Measurements from ENCODE around the gene GANC. TPM values are rescaled to one million over a fixed set of nuclear protein-coding genes. Genes with fewer than 3 reads are reported as not detected.

The GANC gene
- total and polyA plus RNA-seq, 7 donors = 9.0 to 34.1 (median 19.9) TPM

DNA sequence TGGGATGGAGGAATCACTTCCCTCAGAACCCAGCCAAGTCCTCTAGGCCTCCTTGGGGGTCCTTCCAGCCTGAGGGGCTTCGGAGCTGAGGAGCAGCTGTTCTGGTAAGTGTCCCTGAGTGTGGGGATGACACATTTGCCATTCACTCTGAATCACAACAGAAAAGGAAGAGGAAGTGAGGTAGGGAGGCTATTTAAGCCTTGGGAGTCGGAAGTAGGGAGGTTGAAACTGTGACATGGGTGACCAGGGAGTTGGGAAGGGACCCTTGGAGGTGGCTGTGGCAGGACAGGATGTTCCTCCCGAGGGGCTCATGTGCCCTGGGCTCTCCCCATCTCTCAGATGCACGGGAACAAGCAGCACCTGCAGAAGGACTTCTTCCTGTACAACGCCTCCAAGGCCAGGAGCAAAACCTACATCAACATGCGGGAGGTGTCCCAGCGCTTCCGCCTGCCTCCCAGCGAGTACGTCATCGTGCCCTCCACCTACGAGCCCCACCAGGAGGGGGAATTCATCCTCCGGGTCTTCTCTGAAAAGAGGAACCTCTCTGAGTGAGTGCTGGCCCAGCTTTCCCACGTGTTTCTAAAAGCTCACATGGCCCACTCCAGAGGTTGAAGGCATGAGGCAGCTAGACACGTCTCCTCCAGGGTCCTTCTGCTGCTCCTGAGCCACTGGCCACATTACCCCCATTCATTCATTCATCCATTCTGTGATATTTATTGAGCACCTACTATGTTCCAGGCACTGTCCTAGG, 129.6 kb downstream of the GANC start:
- no peak for TF ChIP-seq EP300 (IDR thresholded peaks at IDR 0.05)
- TF ChIP-seq POLR2A (IDR thresholded peaks at IDR 0.05) = no peak
- TF ChIP-seq POLR2AphosphoS5 (IDR thresholded peaks at IDR 0.05) = no peak
- TF ChIP-seq CTCF (IDR thresholded peaks at IDR 0.05) = no peak
- Histone ChIP-seq H3K36me3 (peaks cover 0 to 20% (median 0%) of the 10 kb centered on the region in 4 donors), H3K4me1 (no peaks in the 10 kb centered on the region), H3K27ac (no peak overlapping the region), H3K27me3 (no peaks in the 10 kb centered on the region), H3K4me3 (no peak overlapping the region), H3K9me3 (no peaks in the 10 kb centered on the region)
- intact Hi-C loops (cut with DNase I) = no loop called here
- 86 to 94% methylated on average over 15 of the region's 15 CpGs for WGBS, 2 donors
- no peak for DNase-seq

DNA sequence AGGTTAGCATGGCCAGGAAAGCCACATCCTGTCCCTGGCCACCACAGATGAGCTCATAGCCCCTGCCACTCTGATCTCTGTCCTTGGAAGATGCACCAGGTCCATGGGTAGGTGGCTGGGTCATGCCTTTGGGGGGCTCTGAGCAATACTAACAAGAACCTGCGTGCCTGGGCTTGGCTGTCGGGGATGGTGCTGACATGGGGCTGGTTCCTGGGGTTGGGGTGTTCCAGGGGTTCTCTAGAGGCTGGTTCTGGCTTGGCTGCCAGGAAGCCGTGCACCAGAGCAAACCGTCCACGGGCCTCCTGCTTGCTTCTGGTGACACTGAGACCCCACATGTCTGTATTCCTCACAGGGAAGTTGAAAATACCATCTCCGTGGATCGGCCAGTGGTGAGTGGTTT, 130.4 kb downstream of the GANC start:
- WGBS, 2 donors = 95 to 97% methylated on average over 7 of the region's 7 CpGs
- intact Hi-C loops (cut with DNase I) = no loop called here
- peaks cover 0 to 20% (median 0%) of the 10 kb centered on the region in 4 donors for H3K36me3 ChIP-seq

DNA sequence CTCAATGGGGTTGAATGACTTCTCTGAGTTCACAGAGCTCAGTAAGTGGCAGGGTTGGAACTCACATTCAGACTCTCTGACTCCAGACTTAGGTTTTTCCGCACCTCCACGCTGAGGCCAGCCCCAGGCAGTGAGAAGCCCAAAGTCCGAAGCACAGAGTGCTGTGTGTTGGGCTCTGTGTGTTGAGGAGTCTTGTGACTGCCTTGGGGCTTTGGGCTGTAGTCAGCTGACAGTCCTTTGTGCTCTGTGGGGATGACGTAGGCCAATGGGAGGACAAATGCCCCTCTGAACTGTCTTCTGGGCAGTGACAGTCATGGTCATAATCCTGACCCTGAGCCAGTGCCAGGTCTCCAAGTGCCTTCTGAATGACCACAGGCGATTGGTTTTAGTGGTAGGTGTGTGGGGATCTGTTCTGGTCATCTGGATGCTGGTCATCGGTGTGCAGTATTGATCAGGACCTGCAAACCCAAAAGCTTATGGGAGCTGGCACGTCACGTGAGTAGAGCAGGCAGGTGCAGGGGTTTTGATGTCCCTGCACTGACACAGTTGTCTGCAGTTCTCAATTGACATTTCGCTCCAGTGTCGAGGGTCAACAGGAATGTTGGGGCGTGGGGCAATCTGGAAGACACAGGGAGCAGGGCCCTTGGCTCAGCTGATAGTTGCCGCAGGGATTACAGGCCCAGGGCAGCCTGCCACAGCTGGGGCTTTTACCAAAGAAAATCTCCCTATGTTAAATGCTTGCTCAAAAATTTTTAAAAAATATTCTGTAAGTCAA, 131.6 kb downstream of the GANC start:
- TF ChIP-seq POLR2A (IDR thresholded peaks at IDR 0.05) (no peak), CTCF (IDR thresholded peaks at IDR 0.05) (no peak), EP300 (IDR thresholded peaks at IDR 0.05) (no peak), POLR2AphosphoS5 (IDR thresholded peaks at IDR 0.05) (no peak)
- Histone ChIP-seq H3K27me3 (no peaks in the 10 kb centered on the region), H3K4me1 (no peaks in the 10 kb centered on the region), H3K36me3 (peaks cover 0 to 17% (median 0%) of the 10 kb centered on the region in 4 donors), H3K4me3 (no peak overlapping the region), H3K27ac (no peak overlapping the region), H3K9me3 (no peaks in the 10 kb centered on the region)
- no peak for DNase-seq
- intact Hi-C loops (cut with DNase I) = no loop called here
- 84 to 92% methylated on average over 12 of the region's 12 CpGs for WGBS, 2 donors

More for the DNA sequence above, 130.4 kb downstream of the GANC start:
- Histone ChIP-seq H3K9me3 (no peaks in the 10 kb centered on the region), H3K27me3 (no peaks in the 10 kb centered on the region), H3K27ac (no peak overlapping the region), H3K4me1 (no peaks in the 10 kb centered on the region), H3K4me3 (no peak overlapping the region)
- DNase-seq = no peak
- TF ChIP-seq EP300 (IDR thresholded peaks at IDR 0.05) = no peak
- no peak for TF ChIP-seq POLR2A (IDR thresholded peaks at IDR 0.05)
- no peak for TF ChIP-seq CTCF (IDR thresholded peaks at IDR 0.05)
- no peak for TF ChIP-seq POLR2AphosphoS5 (IDR thresholded peaks at IDR 0.05)

GRCh38 chr15:42405863-42406482, 133.0 kb downstream of the GANC start:
- peaks cover 0 to 26% (median 0%) of the 10 kb centered on the region in 4 donors for H3K36me3 ChIP-seq
- H3K27ac ChIP-seq = no peak overlapping the region
- no peak for DNase-seq
- H3K9me3 ChIP-seq = no peaks in the 10 kb centered on the region
- TF ChIP-seq POLR2A (IDR thresholded peaks at IDR 0.05) = no peak
- TF ChIP-seq EP300 (IDR thresholded peaks at IDR 0.05) = no peak
- no peak for TF ChIP-seq POLR2AphosphoS5 (IDR thresholded peaks at IDR 0.05)
- no peak for TF ChIP-seq CTCF (IDR thresholded peaks at IDR 0.05)
- no peaks in the 10 kb centered on the region for H3K27me3 ChIP-seq
- no peaks in the 10 kb centered on the region for H3K4me1 ChIP-seq
- H3K4me3 ChIP-seq = no peak overlapping the region
- WGBS, 2 donors = 81 to 85% methylated on average over 6 of the region's 6 CpGs
- intact Hi-C loops (cut with DNase I) = no loop called here

Other genes starting within 250 kb of the GANC start
- gene PLA2G4D, start 178.6 kb upstream of the GANC start, total RNA-seq = under 1 TPM in 1 of 4 donors, not detected in 3; 0.28 TPM
- under 1 TPM in 2 of 3 donors, not detected in 1; under 0.01 to 0.31 TPM for gene PLA2G4D, start 178.6 kb upstream of the GANC start, polyA plus RNA-seq
- gene PLA2G4F, start 116.6 kb upstream of the GANC start, total RNA-seq = under 1 TPM in 2 of 4 donors, not detected in 2; under 0.01 to 0.71 TPM
- gene PLA2G4F, start 116.6 kb upstream of the GANC start, polyA plus RNA-seq = 10 to 100 TPM in 2 of 3 donors, 1 to 10 TPM in 1; 7.2 to 28.8 (median 12.9) TPM
- gene VPS39, start 64.9 kb upstream of the GANC start, total RNA-seq = 100 to 1,000 TPM in 1 of 4 donors, 10 to 100 TPM in 3; 70.3 to 186 (median 78.6) TPM
- 10 to 100 TPM; 16.2 to 44.0 (median 22.0) TPM for gene VPS39, start 64.9 kb upstream of the GANC start, polyA plus RNA-seq
- 10 to 100 TPM; 32.7 to 45.3 (median 42.6) TPM for gene TMEM87A, start 232 bp downstream of the GANC start, total RNA-seq
- gene TMEM87A, start 232 bp downstream of the GANC start, polyA plus RNA-seq = 10 to 100 TPM in 2 of 3 donors, 1 to 10 TPM in 1; 9.6 to 44.7 (median 18.3) TPM
- 10 to 100 TPM in 2 of 4 donors, 1 to 10 TPM in 2; 5.4 to 18.8 (median 8.6) TPM for gene CAPN3, start 86.3 kb downstream of the GANC start, total RNA-seq
- gene CAPN3, start 86.3 kb downstream of the GANC start, polyA plus RNA-seq = 10 to 100 TPM in 1 of 3 donors, 1 to 10 TPM in 2; 4.4 to 11.4 (median 5.4) TPM
- gene ZNF106, start 217.9 kb downstream of the GANC start, total RNA-seq = 100 to 1,000 TPM in 1 of 4 donors, 10 to 100 TPM in 3; 69.4 to 107 (median 82.3) TPM
- gene ZNF106, start 217.9 kb downstream of the GANC start, polyA plus RNA-seq = 10 to 100 TPM; 10.9 to 18.1 (median 13.2) TPM
- 10 to 100 TPM; 43.8 to 67.4 (median 57.9) TPM for gene SNAP23, start 222.4 kb downstream of the GANC start, total RNA-seq
- gene SNAP23, start 222.4 kb downstream of the GANC start, polyA plus RNA-seq = 100 to 1,000 TPM in 1 of 3 donors, 10 to 100 TPM in 2; 50.2 to 107 (median 76.9) TPM